HK-2 (cell line): ENCODE data around the gene GADD45GIP1.
"Not testable (repeated sequence)": the region's sequence is repeated elsewhere in the genome, so short reads cannot be mapped to it uniquely, and the experiment has no call there.

Source experiments
- DNase-seq: peaks from one replicate; pipeline ENCODE4 v3.0.0-alpha.2; 2018; ENCODE audit not compliant: unreplicated experiment

GADD45GIP1 gene

GRCh38 chr19:12939975-12940423 is 17.0 kb downstream of the GADD45GIP1 start:
- no peak for DNase-seq

GRCh38 chr19:12938779-12939601 is 18.0 kb downstream of the GADD45GIP1 start:
- no peak for DNase-seq

DNA sequence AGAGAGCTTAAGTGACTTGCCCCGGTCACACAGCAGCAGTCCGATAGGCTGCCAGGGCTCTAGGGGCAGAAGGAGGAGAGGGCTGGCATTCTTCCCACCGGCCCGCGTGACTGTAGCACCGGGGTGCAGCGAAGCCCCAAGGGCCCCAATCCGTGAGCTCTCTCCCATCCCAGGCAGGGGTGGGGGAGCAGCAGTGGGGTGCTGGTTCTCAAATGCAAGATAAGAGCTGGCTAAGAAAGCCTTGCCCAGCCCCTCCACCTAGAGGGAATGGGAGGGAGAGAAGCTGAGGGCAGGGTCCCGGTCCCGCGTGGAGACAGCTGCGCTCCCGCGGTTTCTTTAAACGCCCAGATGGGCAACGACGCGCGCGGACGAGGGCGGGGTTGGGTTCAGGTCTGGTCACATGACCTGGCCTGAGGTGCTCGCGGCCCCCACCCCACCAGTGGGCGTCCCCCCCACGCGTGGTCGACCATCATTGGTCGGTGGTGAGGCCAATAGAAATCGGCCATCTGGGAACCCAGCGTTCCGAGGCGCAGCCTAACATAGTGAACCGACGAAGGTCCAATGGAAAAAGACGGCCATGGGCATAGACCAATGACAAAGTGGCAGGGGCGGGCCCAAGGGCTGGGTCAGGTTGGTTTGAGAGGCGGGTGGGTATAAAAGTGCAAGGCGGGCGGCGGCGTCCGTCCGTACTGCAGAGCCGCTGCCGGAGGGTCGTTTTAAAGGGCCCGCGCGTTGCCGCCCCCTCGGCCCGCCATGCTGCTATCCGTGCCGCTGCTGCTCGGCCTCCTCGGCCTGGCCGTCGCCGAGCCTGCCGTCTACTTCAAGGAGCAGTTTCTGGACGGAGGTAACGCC is 18.9 kb downstream of the GADD45GIP1 start, which contains the start of gene CALR:
TSS of gene CALR (plus strand) at position 683 of the 852 bp plus-strand sequence. CDS start at position 754, 71 bp downstream.
- DNase-seq = peak; percentile 100

DNA sequence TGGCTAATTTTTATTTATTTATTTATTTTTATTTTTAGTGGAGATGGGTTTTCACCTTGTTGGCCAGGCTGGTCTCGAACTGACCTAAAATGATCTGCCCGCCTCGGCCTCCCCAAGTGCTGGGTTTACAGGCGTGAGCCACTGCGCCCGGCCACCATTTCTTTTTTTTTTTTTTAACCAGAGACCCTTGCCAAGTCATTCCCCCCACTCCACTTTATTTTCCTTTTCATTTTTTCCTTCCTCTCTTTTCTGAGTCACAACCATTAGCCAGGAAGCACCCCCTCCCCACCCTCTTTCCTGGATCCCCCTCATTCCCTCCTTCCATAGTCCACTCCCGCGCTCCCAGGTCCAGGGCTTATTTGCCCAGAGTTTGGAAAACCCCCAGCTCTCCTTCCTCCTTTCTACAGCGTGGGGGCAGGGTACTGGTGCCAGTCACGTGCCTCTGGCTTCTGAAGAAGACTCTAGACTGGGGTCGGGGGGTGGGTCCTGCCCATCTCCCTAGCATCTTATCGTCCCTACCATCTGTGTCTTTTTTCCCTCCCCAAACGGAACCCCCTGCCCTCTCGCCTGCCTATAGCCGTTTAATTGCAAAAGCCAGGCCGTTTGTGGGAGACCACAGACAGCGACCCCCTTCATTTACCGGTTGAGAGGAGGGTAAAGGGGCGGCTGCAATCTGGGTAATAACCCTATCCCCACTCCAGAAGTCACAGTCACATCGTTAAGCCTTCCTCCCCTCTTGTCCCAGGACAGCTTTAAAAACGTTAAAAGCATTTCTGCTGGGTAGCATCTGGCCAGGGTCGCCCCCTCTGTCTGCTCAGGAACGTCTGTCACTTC is 19.7 kb downstream of the GADD45GIP1 start:
- peak; percentile 64 for DNase-seq

GRCh38 chr19:12936582-12936981 is 20.4 kb downstream of the GADD45GIP1 start:
- no peak for DNase-seq

- no peak for DNase-seq
Measured at GRCh38 chr19:12935071-12935470, 22.0 kb downstream of the GADD45GIP1 start.

DNA sequence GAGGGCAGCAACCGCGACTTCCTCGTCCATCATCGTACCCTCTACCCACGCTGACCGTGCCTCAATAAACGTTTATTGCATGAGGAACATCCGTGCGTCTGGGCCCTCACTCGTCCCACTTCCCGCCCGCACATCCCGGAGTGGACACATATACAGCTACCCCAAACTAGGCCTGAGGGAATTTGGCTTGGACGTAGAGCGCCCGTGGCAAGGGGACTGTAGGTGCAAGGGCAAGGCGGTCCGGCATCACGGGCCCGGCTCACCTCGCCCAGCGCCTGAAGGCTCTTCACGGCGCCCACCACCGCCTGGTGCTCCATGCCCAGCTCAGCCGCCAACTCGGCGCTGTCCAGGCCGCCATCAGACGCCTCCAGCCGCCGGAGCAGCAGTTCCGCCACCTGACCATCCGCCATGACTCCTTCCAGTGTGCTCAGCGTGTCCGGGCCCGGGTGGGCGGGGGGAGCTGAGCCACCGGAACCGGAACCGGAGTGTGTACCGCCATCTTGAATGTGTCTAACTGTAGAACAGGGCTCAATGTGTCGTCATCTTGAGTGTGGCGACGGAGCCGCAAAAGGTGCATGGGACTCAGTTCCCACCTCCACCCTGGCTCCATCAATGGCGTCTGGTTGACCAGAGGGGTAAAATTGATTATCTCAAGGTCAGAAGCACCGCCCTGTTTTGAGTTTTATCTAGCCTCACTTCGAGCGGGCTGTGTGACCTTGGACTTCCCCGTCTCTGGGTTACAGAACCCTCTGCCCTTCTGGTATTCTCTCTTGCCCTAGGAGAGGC is 23.5 kb downstream of the GADD45GIP1 start, which contains the start of gene FARSA:
TSS of gene FARSA (minus strand) at position 425 of the 786 bp plus-strand sequence. CDS start at position 410, 15 bp downstream.
- DNase-seq = peak; percentile 92

DNA sequence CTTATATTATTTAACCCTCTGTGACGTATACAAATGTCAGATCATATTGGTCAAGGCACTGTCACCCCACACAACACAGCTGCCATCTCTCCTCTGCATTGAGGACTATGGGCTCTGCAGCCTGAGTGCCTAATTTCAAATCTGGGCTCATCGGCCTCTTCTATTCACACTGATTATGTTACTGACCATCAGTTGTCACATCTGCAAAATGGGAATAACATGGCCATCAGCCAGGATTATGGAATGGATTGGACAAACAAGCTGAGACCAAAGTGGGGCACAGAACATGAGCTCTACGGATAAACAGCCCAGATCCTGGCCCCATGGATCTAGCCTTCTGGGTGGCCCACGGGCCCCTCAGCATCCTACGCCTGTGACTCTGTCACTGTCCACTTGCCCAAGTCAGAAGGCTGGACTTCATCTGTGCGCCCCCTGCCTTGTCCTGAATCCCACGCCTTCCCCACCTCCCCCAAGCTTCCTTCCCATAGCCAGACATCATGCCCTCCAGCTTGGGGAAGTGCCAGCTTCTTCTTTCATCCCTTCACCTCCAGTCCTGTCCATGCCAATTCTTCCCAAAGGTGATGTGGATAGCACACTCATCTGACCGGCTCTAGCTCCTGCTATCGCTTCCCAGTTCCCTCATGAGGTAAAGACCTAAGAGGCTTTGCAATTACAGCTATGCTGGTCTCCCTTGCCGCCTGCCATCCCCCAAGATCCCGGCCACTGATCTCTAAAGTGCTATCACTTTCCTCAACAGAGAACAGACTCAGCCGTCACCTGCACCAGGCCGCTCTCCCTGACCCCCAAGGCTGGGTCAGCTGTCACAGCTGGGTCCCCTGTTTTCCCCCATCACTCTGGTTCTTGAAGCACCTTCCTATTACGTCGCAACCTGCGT is 24.4 kb downstream of the GADD45GIP1 start:
- DNase-seq = no peak

- no peak for DNase-seq
Measured at GRCh38 chr19:12930002-12930645, 26.9 kb downstream of the GADD45GIP1 start.

DNA sequence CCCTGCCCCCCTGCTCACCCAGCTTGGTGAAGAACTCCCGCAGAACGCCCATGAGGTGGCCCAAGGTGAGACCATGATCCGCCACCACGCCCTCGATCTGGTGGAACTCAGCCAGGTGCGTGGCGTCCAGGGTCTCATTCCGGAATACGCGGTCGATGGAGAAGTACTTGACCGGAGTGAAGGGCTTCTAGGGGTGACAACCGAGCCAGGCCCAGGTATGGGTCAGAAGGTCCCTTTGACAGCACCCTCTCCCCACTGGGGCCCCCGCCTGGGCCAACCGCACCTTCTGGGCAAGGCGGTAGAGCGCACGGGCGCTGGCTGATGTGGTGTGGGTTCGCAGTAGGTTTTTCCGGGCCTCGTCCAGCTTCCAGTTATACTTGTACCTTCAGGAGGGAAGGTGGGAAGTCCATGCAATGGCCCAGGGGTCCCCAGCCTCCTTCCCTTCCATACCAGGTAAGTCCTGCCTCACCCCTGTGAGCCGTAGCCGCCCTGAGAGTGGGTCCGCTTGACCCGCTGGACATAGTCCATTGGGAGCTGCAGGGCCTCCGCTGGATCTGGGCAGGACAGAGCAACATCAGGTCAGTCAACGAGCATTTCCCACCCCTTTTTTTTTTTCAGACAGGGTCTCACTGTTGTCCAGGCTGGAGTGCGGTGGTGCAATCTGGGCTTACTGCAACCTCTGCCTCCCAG is 32.3 kb downstream of the GADD45GIP1 start:
- DNase-seq = no peak

GRCh38 chr19:12922959-12923358 is 34.1 kb downstream of the GADD45GIP1 start:
- DNase-seq = no peak

DNA sequence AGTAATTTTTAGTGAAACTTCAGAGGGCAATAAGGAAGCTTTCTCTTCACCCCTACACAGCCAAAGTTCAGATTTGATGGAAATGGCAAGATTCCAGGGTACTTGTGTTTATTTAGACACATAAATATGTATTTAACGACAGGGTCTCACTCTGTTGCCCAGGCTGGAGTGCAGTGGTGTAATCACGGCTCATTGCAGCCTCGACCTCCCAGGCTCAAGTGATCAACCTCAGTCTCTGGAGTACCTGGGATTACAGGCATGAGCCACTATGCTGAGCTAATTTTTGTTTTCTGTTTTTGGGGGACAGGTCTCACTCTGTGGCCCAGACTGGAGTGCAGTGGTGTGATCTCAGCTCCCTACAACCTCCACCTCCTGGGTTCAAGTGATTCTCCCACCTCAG is 36.0 kb downstream of the GADD45GIP1 start:
- no peak for DNase-seq

DNA sequence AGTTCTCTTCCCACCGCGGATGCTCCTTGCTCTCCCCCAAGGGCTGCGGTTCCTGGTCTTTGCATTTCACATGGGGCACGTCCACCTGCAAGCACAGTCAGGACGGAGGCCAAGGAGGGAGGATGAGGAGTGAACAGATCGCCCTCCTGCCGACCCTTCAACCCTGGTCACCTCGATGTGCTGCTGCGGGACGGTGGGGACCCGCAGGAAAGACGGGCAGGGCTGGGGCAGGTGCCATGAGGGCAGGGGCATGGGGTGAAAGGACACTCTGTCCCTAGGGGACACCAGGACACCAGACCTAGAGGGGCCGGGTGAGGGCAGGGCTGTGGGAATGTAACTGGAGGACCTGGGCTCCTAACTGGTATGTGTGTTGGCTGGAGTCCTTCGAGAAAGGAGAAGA is 38.8 kb downstream of the GADD45GIP1 start:
- no peak for DNase-seq

GRCh38 chr19:12915860-12916259 is 41.2 kb downstream of the GADD45GIP1 start:
- DNase-seq = not testable (repeated sequence)

DNA sequence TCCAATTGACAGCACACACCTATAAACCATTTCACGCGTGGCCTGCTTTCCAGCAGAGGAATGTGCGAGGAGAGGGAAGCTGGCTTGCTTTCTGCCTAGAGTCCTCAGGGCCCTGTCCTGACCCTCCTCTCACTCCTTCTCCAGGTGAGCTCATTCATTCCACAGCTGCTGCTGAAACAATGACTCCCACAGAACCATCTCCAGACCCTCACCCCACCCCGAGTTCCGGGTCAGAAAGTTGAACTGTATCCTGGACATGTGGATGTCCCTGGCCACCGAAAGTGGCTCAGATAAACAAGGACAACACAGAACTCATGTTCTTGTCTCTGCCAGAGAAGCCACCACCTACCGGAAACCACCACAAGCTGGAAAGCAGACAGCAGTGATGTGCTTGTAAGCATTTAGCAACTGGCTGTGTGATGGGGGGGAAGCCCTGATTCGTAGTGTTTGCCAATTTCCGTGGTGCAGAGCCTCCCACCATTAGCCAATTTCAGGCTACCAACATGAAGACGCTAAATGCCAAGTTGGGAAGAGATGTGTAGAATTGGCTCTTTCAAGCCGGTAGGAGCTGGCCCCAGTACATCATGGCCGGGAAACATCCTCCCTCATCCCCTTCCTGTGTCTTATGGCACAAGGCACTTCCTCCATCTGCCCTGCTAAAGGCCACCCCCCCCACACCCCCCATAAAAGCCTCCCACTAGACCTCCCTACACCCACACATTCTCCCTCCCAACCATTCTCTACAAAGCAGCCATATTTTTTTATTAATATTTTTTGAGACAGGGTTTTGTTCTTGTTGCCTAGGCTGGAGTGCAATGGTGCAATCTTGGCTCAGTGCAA is 43.0 kb downstream of the GADD45GIP1 start:
- DNase-seq = no peak

GRCh38 chr19:12913011-12913561 is 43.9 kb downstream of the GADD45GIP1 start:
- no peak for DNase-seq

GRCh38 chr19:12912571-12912970 is 44.5 kb downstream of the GADD45GIP1 start:
- DNase-seq = no peak
